HG02798 (cell line): Measurements from ENCODE around the gene PYROXD2.

Experiments used
- ATAC-seq: cut with Tn5 transposase; IDR thresholded peaks from one replicate; pipeline ENCODE4 v1.9.1; 2021; ENCODE audit warnings: mild to moderate bottlenecking; ENCODE audit not compliant: unreplicated experiment, poor library complexity

Gene PYROXD2

DNA sequence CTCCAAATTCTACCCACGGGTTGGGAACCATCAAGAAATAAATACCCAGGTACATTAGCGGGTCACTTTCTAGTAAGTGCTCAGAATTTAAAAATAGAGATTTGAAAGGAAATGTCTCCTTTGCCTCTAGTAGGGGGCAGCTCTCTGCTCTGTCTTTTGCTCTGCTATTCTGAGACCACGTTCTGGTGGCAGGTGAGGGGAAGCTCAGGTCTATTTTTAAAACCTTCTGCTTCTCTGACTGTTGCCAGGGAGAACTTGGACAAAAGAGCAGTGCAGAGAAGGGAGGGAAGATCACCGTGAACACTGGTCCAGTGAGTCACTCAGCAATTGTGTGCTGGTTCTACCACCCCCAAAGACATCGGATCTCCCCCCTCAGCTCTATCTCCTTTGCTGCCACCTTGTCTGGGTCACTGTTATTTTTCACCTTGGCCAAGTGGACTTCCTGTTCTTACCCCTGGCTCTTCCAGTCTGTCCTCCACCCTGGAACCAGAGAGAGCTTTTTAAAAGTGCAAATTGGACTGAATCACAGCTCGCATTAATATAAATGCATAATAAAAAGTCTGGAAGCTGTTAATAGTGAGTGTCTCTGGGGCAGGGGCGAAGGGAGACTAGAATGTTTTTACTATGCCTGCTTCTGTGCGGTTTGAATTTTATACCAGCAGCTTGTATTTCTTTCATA lies 74.6 kb downstream of the PYROXD2 start:
- ATAC-seq = peak; percentile 51

GRCh38 chr10:98339799-98340198 lies 75.2 kb downstream of the PYROXD2 start:
- ATAC-seq = peak; percentile 81

DNA sequence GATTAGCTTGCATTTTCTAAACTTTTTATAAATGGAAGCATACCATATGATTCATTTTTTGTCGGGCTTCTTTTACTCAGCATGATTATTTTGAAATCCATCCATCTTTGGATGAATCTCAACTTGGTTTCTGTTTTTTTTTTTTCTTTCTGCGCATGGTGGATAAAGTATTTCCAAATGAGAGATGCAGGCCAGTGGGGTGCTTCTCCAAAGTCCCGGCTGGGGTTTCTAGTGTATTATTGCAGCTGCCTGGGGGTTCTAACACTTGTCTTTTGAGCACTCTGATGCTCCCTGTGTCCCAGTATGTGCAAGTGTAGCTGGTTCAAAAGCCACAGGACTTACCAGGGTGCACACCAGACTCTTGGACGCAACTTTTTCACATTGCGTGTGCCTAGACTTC lies 76.1 kb downstream of the PYROXD2 start:
- no peak for ATAC-seq

- no peak for ATAC-seq
Observed at GRCh38 chr10:98338318-98338717, 76.7 kb downstream of the PYROXD2 start.

DNA sequence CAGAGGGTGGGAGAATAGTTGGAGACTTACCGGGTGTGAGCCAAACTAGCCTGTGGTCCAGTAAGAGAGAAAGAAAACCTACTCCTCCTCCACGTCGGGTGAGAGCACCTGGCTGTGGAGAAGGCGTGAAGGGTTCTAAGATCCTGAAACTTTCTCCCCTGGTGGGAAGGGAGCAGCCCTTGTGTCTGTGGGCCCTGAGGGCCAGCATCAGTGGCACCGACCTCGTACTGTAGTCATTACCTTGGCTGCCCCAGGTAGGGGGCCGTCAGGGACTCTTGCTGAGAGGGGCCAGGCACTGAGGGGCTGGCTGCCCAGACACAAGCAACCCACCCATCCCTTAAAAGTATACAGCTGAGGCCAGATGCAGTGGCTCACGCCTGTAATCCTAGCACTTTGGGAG lies 77.5 kb downstream of the PYROXD2 start:
- ATAC-seq = no peak
